Activated T-helper 1 cell treated with anti-CD3 and anti-CD28 coated beads, Interleukin-2, amount 50 U/mL, for 16 hours (primary cell): ENCODE data around the gene FLACC1.
"Not testable (repeated sequence)": the region's sequence is repeated elsewhere in the genome, so short reads cannot be mapped to it uniquely, and the experiment has no call there.

Experiments
- DNase-seq, 2 donors: peaks; one replicate each; pipeline ENCODE4 v3.0.0-alpha.2; 2020; ENCODE audit warnings: low read depth in 1 of 2, low spot score in 1 of 2

The FLACC1 gene

DNA sequence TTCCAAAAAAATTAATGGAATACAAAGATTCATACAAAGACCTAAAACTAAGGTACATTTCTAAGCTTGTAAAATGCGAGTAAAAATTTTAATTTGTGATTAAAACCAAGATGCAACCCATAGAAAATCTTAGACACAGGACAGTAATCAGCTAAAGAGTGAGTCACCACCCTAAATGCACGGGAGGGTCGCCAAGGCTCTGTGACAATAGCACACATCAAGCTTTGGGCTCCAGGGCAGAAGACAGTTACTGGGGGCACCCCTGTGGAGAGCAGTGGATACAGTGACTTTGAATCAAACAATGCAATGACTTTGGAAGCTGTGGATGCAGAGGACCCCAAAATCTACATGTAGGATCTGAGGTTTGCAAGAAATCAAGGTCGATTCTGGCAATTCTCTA is 7.5 kb downstream of the FLACC1 start:
- no peak for DNase-seq

DNA sequence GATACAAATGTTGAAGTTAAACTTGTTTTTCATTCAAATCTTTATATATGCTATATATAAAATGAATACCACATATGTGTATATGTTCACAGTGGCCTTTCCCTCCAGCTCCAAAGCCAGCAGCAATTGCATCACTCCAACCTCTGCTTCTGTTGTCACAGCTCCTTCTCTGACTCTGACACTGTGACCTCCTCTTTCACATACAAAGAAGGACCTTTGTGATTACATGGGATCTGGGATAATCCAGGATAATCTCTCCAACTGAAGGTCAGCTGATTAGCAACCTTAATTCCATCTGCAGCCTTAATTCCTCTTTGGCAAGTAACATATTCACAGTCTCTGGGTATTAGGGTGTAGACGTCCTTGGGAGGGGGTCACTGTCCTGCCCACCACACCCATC is 8.4 kb downstream of the FLACC1 start:
- DNase-seq = no peak

DNA sequence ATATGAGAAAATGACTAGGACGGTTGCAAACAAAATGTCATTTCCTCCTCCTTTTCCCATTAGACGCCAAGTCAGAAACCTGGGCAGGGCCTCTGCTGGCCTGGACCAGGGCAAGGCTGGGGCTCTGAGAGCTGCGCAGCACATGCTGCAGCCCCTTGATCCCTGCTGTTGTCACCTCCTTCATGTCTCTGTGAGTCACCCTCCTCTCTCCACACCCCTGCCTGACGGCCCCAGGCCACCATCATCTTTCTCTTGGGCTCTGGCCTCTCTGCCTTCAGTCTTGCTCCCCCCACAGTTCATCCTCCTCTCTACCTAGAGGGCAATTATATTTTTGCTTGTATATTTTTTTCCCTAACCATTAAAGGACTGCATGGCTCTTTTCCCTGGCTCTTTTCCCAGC is 10.0 kb downstream of the FLACC1 start:
- DNase-seq = no peak

DNA sequence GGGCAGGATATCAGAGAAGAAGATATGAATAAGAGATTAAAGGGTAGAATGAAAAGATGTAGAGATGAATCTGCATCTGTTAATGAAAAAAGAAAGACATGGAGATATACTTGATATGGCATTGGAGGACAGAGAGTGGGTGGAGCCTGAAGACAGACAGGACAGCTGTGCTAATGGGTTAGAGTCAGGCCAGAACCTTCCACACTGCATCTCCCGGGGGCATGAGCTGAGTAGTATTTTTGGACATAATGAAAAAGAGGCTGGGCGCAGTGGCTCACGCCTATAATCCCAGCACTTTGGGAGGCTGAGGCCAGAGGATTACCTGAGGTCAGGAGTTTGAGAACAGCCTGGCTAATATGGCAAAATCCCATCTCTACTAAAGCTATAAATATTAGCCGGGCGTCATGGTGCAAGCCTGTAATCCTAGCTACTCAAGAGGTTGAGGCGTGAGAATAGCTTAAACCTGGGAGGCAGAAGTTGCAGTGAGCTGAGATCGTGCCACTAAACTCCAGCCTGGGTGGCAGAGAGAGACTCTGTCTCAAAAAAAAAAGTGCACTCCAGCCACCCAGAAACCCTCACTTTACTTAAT is 11.4 kb downstream of the FLACC1 start:
- DNase-seq = no peak

DNA sequence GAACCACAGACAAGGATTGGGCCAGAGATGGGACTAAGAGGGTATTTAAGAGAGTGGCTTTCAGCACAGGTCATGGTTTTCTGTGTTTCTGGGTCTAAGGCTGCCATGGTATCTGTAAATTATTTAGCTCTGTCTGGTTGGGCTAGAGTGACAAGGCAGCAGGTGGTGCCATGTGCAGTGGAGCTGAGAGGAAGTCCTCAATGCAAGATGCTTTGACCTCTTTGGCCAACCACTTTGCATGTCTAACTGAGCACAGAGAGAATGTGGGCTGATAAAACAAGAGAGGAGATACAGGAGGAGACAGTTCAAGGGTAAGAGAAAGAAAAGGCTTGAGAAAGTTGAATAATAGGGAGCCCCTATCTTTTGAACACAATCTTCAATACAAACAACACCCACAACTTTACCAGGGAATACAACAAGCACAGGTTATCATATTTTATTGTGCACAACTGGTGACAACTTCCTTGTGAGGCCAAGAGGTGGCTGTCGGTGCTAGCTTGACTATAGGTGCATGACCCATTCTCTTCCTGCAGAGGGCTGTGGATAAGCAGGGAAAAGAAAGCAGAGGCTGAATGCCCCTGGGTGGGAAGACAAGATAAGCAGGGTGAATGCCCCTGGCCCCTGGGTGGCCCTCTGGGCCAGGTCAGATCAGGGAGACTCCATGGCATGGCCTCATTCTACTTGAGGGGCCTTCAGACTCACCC is 12.3 kb downstream of the FLACC1 start:
- DNase-seq = no peak

DNA sequence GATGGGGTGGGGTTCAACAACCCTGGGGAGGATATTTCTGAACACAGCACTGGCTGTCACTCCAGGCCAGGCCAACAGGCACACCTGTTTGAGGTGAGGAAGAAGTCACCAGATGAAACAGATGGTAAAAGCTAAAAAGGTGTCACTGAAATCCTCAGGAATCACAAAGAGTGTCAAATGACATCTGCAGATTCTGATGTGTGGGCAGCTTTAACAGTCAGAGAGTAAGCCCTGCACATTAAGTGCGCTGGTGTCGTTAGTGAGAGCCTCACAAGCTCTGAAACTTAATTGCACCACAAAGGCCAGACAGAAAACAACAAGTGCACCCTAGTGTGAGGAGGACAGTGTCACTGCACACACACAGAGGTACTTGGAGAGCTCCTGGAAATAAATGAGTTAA is 13.6 kb downstream of the FLACC1 start:
- no peak for DNase-seq

DNA sequence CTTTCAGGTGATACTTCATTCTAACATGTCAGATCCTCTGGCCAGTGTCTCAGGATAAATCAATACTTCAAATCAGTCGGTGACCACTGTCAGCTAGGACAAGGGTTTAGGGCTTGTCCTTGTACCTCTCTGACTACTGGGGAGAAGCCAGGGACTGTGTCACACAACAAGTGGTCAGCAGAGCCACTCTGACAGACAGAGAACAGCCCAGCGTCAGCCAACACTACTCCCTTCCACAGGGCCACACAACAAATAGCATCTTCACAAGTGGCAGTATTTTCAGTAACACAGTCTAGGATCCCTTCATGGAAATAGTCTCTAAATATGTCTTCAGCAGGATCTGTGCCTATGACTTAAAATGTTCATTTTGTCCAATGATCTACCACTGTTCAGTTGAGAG is 14.2 kb downstream of the FLACC1 start:
- DNase-seq = no peak

DNA sequence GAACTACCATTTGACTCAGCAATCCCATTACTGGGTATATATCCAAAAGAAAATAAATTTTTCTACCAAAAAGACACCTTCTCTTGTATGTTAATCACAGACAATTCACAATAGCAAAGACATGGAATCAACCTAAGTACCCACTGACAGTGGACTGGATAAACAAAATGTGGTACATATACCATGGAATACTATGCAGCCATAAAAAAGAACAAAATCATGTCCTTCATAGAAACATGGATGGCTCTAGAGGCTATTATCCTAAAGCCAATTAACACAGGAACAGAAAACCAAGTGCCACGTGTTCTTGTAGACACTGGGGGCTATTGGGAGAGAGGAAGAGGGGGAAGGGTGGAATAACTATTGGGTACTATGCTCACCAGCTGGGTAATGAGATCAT is 27.7 kb downstream of the FLACC1 start:
- no peak for DNase-seq

DNA sequence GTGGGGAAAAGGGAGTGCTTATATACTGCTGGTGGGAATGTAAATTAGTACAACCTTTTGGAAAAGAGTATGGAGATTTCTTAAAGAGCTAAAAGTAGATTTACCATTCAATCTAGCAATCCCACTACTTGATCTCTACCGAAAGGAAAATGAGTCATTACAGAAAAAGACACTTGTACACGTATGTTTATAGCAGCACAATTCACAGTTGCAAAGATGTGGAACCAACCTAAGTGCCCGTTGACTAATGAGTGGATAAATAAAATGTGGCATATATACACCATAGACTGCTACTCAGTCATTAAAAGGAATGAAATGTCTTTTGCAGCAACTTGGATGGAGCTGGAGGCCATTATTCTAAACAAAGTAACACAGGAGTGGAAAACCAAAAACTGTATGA is 29.5 kb downstream of the FLACC1 start:
- no peak for DNase-seq

DNA sequence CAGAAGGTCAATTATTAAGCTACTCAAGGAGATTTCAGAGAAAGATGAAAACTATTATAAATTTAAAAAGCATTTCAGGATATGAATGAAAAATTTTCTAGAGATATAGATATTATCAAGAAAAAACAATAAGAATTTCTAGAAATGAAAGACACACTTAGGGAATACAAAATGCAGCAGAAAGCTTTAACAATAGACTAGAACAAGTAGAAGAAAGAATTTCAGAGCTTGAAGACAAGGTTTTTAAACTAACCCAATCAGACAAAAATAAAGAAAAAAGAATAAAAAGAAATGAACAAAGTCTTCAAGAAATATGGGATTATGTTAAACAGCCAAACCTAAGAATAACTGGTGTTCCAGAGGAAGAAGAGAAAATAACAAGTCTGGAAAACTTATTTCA is 34.4 kb downstream of the FLACC1 start:
- no peak for DNase-seq

DNA sequence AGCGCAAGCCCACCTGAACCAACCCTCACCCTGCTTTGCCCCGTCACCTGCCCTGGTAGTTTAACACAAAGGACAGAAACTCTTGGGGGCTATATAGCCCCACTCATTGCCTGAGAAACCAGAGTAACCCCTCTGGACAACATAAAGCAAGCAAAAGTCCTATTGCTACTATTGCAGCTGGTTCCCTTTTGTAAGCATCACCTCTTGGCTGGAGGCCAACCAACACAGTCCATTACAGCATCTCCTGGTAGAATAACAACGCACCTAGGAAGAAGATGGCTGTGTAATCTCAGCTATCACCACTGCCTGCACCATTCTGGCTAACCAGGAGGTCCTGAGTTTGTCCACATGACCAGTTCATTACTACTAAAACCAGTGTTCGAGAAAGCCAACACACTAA is 36.4 kb downstream of the FLACC1 start:
- no peak for DNase-seq

DNA sequence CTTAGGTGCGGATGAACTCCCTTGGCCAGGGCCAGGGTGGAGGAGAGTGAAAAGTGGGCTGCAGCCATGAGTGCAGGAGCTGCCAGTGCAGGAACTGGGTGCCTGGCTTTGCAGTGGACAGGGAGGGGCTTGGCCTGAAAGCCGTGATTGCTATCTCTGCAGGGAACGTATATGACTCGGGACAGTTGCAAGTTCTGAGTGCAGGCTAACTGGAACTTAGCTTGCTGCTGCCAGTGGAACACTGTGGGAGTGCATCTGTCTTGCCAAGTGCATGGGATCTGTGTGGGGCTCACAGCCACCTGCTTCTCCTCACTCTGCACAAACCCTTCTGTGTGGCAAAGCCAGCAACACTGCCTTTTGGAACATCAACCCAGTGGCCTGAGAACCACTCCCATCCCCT is 36.9 kb downstream of the FLACC1 start:
- DNase-seq = no peak

DNA sequence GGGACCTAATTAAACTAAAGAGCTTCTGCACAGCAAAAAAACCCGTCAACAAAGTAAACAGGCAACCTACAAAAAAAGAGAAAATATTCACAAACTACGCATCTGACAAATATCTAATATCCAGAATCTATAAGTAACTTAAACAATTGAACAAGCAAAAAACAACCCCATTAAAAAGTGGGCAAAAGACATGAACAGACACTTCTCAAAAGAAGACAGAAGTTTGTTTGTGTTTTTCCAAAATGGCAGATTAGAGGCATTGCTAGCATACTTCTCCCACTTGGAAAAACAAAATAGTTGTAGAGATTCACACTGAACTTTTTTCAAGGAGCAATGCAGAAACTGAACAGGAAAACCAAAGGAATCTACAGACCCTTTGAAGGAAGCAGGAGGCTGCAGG is 37.6 kb downstream of the FLACC1 start:
- no peak for DNase-seq

DNA sequence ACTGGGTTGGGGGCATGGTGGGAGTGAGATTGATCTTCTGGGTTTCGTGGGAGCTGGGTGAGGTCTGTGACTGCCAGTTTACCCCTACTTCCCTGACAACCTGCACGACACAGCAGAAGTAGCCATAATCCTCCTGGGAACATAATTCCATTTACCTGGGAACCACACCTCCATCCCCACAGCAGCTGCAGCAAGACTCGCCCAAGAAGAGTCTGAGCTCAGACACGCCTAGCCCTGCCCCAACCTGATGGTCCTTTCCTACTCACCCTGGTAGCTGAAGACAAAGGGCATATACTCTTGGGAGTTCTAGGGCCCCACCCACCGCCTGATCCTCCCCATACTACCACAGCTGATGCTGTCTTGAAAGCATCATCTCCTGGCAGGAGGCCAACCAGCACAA is 43.8 kb downstream of the FLACC1 start:
- DNase-seq = no peak

DNA sequence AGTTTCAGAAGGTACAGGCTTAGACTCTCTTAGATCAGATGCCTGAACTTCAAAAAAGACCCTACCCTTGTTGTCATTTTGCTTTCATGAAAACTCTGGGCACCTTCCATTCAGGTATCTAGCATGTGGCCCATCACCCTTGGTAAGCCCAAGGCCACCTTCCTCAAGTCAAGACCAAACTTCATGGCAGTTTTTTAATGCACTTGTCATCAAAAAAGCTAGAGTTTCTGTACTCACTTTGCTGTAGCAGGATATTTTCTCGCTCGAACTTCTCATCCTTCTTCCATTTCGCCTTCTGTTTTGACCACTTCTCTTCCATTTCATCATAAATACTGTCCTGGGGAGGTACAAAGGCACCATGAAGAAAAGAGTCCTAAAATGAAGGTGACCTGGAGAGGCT is 48.2 kb downstream of the FLACC1 start:
- no peak for DNase-seq

DNA sequence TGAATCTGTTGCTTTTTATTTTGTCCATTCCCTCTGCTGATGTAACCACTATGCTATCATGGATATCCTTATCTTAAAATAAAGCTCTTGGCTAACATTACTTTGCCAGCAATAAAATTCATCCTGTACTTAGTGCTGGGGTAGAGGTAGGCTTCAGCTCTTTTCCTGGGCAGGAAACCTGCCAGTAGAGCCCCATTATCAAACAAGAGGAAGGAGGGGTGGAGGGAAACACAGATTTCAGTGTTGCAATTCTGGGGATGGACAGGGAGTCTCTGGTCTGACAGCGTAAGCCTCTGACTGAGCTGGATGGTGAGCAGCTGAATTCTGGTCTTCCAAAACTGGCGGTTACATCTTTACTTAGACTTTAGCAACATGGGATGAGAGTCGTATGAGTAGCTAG is 49.3 kb downstream of the FLACC1 start:
- DNase-seq = no peak

DNA sequence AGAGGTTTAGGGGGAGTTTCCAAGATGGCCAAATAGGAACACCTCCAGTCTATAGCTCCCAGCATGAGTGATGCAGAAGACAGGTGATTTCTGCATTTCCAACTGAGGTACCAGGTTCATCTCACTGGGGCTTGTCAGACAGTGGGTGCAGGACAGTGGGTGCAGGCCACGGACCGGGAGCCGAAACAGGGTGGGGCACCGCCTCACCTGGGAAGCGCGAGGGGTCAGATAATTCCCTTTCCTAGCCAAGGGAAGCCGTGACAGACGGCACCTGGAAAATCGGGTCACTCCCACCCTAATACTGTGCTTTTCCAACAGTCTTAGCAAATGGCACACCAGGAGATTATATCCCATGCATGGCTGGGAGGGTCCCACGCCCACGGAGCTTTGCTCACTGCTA is 57.2 kb downstream of the FLACC1 start:
- not testable (repeated sequence) for DNase-seq

DNA sequence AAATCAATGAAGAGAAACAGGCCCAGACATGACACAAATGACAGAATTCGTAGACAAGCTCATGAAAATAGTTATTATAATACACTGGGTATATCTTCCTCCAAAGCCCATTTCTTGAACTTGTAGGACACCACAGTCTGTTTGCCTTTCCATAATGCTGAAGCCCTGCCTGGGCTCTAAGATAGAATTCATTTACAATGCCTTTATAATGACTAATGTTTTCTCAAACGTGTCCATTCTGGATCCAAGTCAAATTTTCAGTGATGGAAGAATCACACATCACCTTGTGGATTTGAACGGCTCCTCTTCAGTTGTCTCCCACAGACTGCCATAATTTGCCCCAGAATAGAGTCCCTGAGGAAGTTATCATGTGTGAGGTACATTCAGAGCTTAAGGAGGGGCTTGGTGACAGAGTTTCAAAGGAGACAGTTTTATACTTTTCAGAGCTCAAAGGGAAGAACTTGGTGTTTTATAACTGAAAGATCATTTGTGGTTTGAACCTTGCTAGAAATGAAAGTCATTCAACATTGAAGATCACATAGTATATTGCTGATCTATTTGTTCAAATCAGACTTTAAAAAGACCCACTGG is 58.6 kb downstream of the FLACC1 start:
- no peak for DNase-seq

DNA sequence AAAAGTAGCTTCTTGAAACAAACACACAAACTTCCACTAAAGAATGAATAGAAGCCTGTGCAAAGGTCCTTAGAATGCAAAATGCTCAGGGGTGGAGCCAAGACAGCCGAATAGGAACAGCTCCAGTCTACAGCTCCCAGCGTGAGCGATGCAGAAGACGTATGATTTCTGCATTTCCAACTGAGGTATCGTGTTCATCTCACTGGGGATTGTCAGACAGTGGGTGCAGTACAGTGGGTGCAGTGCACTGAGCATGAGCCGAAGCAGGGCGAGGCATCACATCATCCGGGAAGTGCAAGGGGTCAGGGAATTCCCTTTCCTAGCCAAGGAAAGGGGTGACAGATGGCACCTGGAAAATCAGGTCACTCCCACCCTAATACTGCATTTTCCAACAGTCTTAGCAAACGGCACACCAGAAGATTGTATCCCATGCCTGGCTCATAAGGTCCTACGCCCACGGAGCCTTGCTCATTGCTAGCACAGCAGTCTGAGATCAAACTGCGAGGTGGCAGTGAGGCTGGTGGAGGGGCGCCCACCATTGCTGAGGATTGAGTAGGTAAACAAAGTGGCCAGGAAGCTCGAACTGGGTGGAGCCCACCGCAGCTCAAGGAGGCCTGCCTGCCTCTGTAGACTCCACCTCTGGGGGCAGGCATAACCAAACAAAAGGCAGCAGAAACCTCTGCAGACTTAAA is 66.5 kb downstream of the FLACC1 start:
- DNase-seq = not testable (repeated sequence)

DNA sequence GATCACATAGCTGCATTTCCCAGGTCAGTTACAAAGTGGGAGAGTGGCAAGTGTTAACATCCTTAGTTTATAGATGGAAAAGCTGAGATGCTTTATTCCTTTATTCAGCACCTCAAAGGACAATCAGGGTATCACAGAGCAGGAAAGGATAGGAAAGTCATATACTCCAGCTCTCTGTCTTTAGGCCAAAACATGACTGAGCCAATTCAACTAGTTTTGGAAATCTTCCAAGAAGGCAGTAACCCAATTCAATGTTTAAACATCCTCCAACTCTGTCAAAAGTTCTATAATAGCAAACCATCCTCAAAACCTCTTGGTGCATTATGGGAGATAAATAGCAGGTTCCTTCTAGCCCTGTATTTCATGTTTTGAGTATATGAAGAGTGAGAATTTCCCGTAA is 71.6 kb downstream of the FLACC1 start:
- no peak for DNase-seq

DNA sequence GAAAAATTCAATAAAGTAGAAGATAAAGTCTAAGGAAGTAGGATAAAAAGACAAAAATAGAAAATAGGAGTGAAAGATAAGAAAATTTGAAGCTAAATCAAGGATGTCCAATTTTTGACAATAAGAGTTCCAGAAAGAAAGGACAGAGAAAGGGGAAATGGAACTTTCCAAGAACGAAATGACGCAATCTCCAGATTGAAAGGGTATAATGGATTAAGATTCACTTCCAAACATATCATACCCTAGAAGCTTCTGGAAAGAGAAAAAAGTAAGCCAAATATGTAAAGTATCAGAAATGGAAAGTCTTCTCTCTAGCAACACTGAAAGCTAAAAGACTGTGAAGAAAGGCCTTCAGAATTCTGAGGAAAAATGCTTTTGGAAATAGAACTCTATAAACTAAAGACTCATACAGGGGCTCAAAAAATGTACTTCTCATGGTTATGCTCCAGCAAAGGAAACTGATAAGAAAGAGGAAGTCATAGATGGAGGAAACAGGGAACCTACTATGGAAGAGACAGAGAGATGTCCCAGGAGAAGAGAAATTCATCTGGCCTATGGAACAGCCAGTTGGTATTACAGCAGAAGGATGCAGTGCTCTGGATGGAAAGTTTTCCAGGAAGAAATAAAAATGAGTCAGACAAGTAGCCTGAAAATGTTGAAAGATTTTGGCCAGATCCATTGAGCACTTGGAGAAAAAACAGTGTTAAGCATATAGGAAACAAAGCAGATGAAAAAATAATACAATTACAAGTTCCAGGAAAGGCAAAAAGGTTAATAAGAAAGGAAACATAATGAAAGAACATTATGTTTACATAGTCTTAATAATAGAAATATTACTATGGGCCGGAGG is 76.7 kb downstream of the FLACC1 start:
- DNase-seq = no peak
